PC-3 (cell line): Measurements from ENCODE around the gene PRSS50.

Source experiments
- CTCF ChIP-seq: fragments of 300-600 bp; sonication (generic); conservative IDR thresholded peaks from 2 replicates; pipeline ENCODE4 v1.5.1; 2017; ENCODE audit warnings: antibody characterized with exemption, low read depth, mild to moderate bottlenecking, low read length
- EZH2 ChIP-seq: fragments of 300-600 bp; sonication (generic); IDR thresholded peaks from one replicate; pipeline ENCODE4 v1.6.1; 2017; ENCODE audit warnings: antibody characterized with exemption, mild to moderate bottlenecking, low read length; ENCODE audit not compliant: unreplicated experiment

GRCh38 chr3:46693892-46694226, 23.8 kb downstream of the PRSS50 start:
- no peak for TF ChIP-seq CTCF
- no peak for TF ChIP-seq EZH2
